ENCODE results near the gene P3R3URF.

Gene P3R3URF

GRCh38 chr1:46187106-46187869, 11.0 kb upstream of the P3R3URF start:
- no peak overlapping the region for H3K4me3 ChIP-seq (ENCODE audit: low read depth, low read length)
- CTCF ChIA-PET: interaction anchor here (0.9 to 25.6 kb wide), 2 partner anchors 9 to 154 kb away, joined by 4 to 631 read pairs; no protein-coding TSS in a partner anchor
- POLR2A ChIA-PET: interaction anchor here (0.7 to 1.1 kb wide), 2 partner anchors 9 to 55 kb away, joined by 3 to 6 read pairs; partner anchors contain the start of gene PIK3R3
- no peak for TF ChIP-seq CTCF (IDR thresholded peaks at IDR 0.05; ENCODE audit: insufficient read depth, low read length, missing control alignments)
- no peak for DNase-seq (ENCODE audit: low read depth, low spot score)

- no peak for DNase-seq (ENCODE audit: low read depth, low spot score)
- no peak for TF ChIP-seq CTCF (IDR thresholded peaks at IDR 0.05; ENCODE audit: insufficient read depth, low read length, missing control alignments)
- no peak overlapping the region for H3K4me3 ChIP-seq (ENCODE audit: low read depth, low read length)
- CTCF ChIA-PET: interaction anchor here (25.6 kb wide), 1 partner anchor 153 kb away, joined by 631 read pairs; no protein-coding TSS in a partner anchor
- POLR2A ChIA-PET: interaction anchor here (1.1 kb wide), 1 partner anchor 54 kb away, joined by 6 read pairs; the partner anchor contains the start of gene PIK3R3
Measured at GRCh38 chr1:46186076-46186475, 9.8 kb upstream of the P3R3URF start.

- no peak for TF ChIP-seq CTCF (IDR thresholded peaks at IDR 0.05; ENCODE audit: insufficient read depth, low read length, missing control alignments)
- DNase-seq (ENCODE audit: low read depth, low spot score): no peak
- ChIA-PET CTCF (interaction anchor here (25.6 kb wide), 1 partner anchor 152 kb away, joined by 631 read pairs; no protein-coding TSS in a partner anchor), POLR2A (no interaction called here)
- no peak overlapping the region for H3K4me3 ChIP-seq (ENCODE audit: low read depth, low read length)
Measured at GRCh38 chr1:46184920-46185658, 8.8 kb upstream of the P3R3URF start.

GRCh38 chr1:46183926-46184557, 7.8 kb upstream of the P3R3URF start:
- no peak overlapping the region for H3K4me3 ChIP-seq (ENCODE audit: low read depth, low read length)
- CTCF ChIA-PET: interaction anchor here (0.8 to 25.6 kb wide), 7 partner anchors 12 to 151 kb away, joined by 3 to 631 read pairs (median 3); no protein-coding TSS in a partner anchor
- no peak for DNase-seq (ENCODE audit: low read depth, low spot score)
- no peak for TF ChIP-seq CTCF (IDR thresholded peaks at IDR 0.05; ENCODE audit: insufficient read depth, low read length, missing control alignments)
- POLR2A ChIA-PET: interaction anchor here (1.2 to 1.6 kb wide), 3 partner anchors 14 to 662 kb away, joined by 7 to 8 read pairs (median 8); partner anchors contain the start of genes PIK3R3, POMGNT1 and PRDX1

- ChIA-PET CTCF (interaction anchor here (0.8 to 25.6 kb wide), 13 partner anchors 8 to 300 kb away, joined by 3 to 631 read pairs (median 3); partner anchors contain the start of gene POMGNT1), POLR2A (interaction anchor here (1.2 to 1.8 kb wide), 4 partner anchors 15 to 661 kb away, joined by 7 to 11 read pairs (median 8); partner anchors contain the start of genes LURAP1, PIK3R3, POMGNT1 and PRDX1)
- DNase-seq (ENCODE audit: low read depth, low spot score): peak; percentile 89
- no peak for TF ChIP-seq CTCF (IDR thresholded peaks at IDR 0.05; ENCODE audit: insufficient read depth, low read length, missing control alignments)
- no peak overlapping the region for H3K4me3 ChIP-seq (ENCODE audit: low read depth, low read length)
Measured at GRCh38 chr1:46183079-46183847, 7.0 kb upstream of the P3R3URF start.
